GM21619 (cell line): ENCODE results near the gene SEPTIN12.
A peak's percentile ranks its signal among the peaks of the same experiment; 100 is the strongest.

ENCODE experiments used
- ATAC-seq: cut with Tn5 transposase; IDR thresholded peaks from one replicate; pipeline ENCODE4 v1.9.1; 2021; ENCODE audit not compliant: unreplicated experiment

The SEPTIN12 gene

GRCh38 chr16:4802659-4803287 lies 14.6 kb upstream of the SEPTIN12 start:
- ATAC-seq: peak; percentile 90

GRCh38 chr16:4801962-4802658 lies 14.0 kb upstream of the SEPTIN12 start, which contains the start of gene ROGDI:
Gene ROGDI, minus strand, starts transcription at chr16:4802633. Its CDS starts 62 bp downstream, at chr16:4802571.
- peak; percentile 52 for ATAC-seq

GRCh38 chr16:4801051-4801961 lies 13.2 kb upstream of the SEPTIN12 start:
- no peak for ATAC-seq

GRCh38 chr16:4800290-4801041 lies 12.3 kb upstream of the SEPTIN12 start:
- no peak for ATAC-seq

- no peak for ATAC-seq
Observed at GRCh38 chr16:4799171-4799855, 11.2 kb upstream of the SEPTIN12 start.

GRCh38 chr16:4798456-4798855 lies 10.3 kb upstream of the SEPTIN12 start:
- no peak for ATAC-seq

GRCh38 chr16:4797805-4798252 lies 9.7 kb upstream of the SEPTIN12 start:
- no peak for ATAC-seq

GRCh38 chr16:4796982-4797804 lies 9.0 kb upstream of the SEPTIN12 start:
- ATAC-seq: no peak

- ATAC-seq: no peak
Observed at GRCh38 chr16:4795828-4796572, 7.9 kb upstream of the SEPTIN12 start.

GRCh38 chr16:4795181-4795827 lies 7.2 kb upstream of the SEPTIN12 start, which contains the start of gene SMIM22:
Gene SMIM22, plus strand, starts transcription at chr16:4795369. Its CDS starts 366 bp downstream, at chr16:4795735.
- ATAC-seq: no peak

GRCh38 chr16:4792951-4793513 lies 4.9 kb upstream of the SEPTIN12 start:
- no peak for ATAC-seq

- ATAC-seq: no peak
Observed at GRCh38 chr16:4790871-4791270, 2.7 kb upstream of the SEPTIN12 start.

- no peak for ATAC-seq
Observed at GRCh38 chr16:4790261-4790660, 2.1 kb upstream of the SEPTIN12 start.

GRCh38 chr16:4788910-4789309 lies 765 bp upstream of the SEPTIN12 start:
- no peak for ATAC-seq

- no peak for ATAC-seq
Observed at GRCh38 chr16:4788489-4788889, 344 bp upstream of the SEPTIN12 start.

GRCh38 chr16:4787068-4787467 lies 1.1 kb downstream of the SEPTIN12 start:
- ATAC-seq: no peak

GRCh38 chr16:4785758-4786433 lies 2.2 kb downstream of the SEPTIN12 start:
- no peak for ATAC-seq
